Left lung (tissue), 10 donors: ENCODE results near the gene SVIL. TPM values are rescaled to one million over a fixed set of nuclear protein-coding genes. Genes with fewer than 3 reads are reported as not detected.

Experiments used
- ATAC-seq: fragments of 200-7000 bp; cut with Tn5 transposase; one replicate; pipeline ENCODE4 v1.9.1; 2020; ENCODE audit warnings: moderate library complexity
- DNase-seq, 4 donors: peaks; one replicate each; pipeline ENCODE4 v3.0.0-alpha.2; 2013 to 2020
- H3K27ac ChIP-seq, 2 donors: fragments of 200-600 bp; sonication (generic) in 1 of 2; one replicate each; pipeline versions ENCODE4 v1.5.0 to v1.8.0; 2020 to 2021
- H3K27me3 ChIP-seq, 2 donors: fragments of 200-600 bp; sonication (generic) in 1 of 2; one replicate each; pipeline versions ENCODE4 v1.5.0 to v1.8.0; 2020 to 2021
- H3K36me3 ChIP-seq, 2 donors: fragments of 200-600 bp; sonication (generic) in 1 of 2; one replicate each; pipeline versions ENCODE4 v1.5.0 to v1.8.0; 2020 to 2021
- H3K4me1 ChIP-seq, 2 donors: fragments of 200-600 bp; one replicate each; pipeline ENCODE4 v1.8.0; 2021
- H3K4me3 ChIP-seq, 2 donors: fragments of 200-600 bp; sonication (generic) in 1 of 2; one replicate each; pipeline versions ENCODE4 v1.5.0 to v1.8.0; 2020 to 2021; ENCODE audit warnings: mild to moderate bottlenecking in 1 of 2
- H3K9me3 ChIP-seq, 2 donors: fragments of 200-600 bp; sonication (generic) in 1 of 2; one replicate each; pipeline versions ENCODE4 v1.5.0 to v1.8.0; 2020 to 2021
- CTCF ChIP-seq, 2 donors: fragments of 200-600 bp; sonication (generic) in 1 of 2; IDR thresholded peaks; one replicate each; pipeline versions ENCODE4 v1.5.0 to v1.8.0; 2021; ENCODE audit warnings: antibody characterized with exemption in 2 of 2
- intact Hi-C, 2 donors: fragments of 100-400 bp; cut with DNase I; formaldehyde crosslinking; loops; one replicate each; pipeline versions ENCODE4 v1.11.2 to v1.14.2; 2022
- polyA plus RNA-seq, 6 donors: library from polyadenylated mRNA; unstranded; fragments of 120-200 nt; gene quantifications; one replicate each; pipeline ENCODE4 v1.2.1, GENCODE V29; 2013; ENCODE audit not compliant: insufficient read length in 6 of 6
- total RNA-seq, 2 donors: library from RNA; stranded (reverse); fragmentation: NEBNext Ultra II Directional; extraction: Animal tissue kit (Norgen Biotek cat#: 25700); gene quantifications; one replicate each; pipeline ENCODE4 v1.2.1, GENCODE V29; 2021
- donor health status: DM: no; HTN: yes; CAD: no.
- donor health status: DM: no; HTN: no; CAD: no.

The SVIL gene
- total and polyA plus RNA-seq, 8 donors, result 49.3 to 103 (median 54.9) TPM

GRCh38 chr10:29596356-29596755, 38.4 kb downstream of the SVIL start:
- no peak for DNase-seq
- H3K27me3 ChIP-seq, result no peaks in the 10 kb centered on the region
- peaks cover 0 to 11% of the 10 kb centered on the region in 2 donors for H3K36me3 ChIP-seq
- TF ChIP-seq CTCF (IDR thresholded peaks at IDR 0.05), result no peak
- H3K27ac ChIP-seq, result no peak overlapping the region
- intact Hi-C loops, result no loop called here
- H3K9me3 ChIP-seq, result no peaks in the 10 kb centered on the region
- H3K4me1 ChIP-seq, result peaks cover 0 to under 1% of the 10 kb centered on the region in 2 donors
- no peak overlapping the region for H3K4me3 ChIP-seq
- no peak for ATAC-seq

GRCh38 chr10:29595636-29596225, 39.0 kb downstream of the SVIL start:
- Histone ChIP-seq H3K27ac (no peak overlapping the region), H3K4me3 (no peak overlapping the region), H3K9me3 (no peaks in the 10 kb centered on the region), H3K27me3 (no peaks in the 10 kb centered on the region), H3K36me3 (peaks cover 0 to 11% of the 10 kb centered on the region in 2 donors), H3K4me1 (peaks cover 5 to 7% of the 10 kb centered on the region in 2 donors)
- intact Hi-C loops, result no loop called here
- no peak for ATAC-seq
- no peak for DNase-seq
- TF ChIP-seq CTCF (IDR thresholded peaks at IDR 0.05), result no peak

- DNase-seq (no peak), ATAC-seq (no peak)
- Histone ChIP-seq H3K4me3 (no peak overlapping the region), H3K27me3 (no peaks in the 10 kb centered on the region), H3K4me1 (peaks cover 11 to 13% of the 10 kb centered on the region in 2 donors), H3K36me3 (peaks cover 0 to 11% of the 10 kb centered on the region in 2 donors), H3K9me3 (no peaks in the 10 kb centered on the region), H3K27ac (no peak overlapping the region)
- TF ChIP-seq CTCF (IDR thresholded peaks at IDR 0.05), result no peak
- intact Hi-C loops, result no loop called here
Observed at GRCh38 chr10:29595146-29595545, 39.6 kb downstream of the SVIL start.

GRCh38 chr10:29591651-29591968, 43.2 kb downstream of the SVIL start:
- no peaks in the 10 kb centered on the region for H3K27me3 ChIP-seq
- DNase-seq (no peak), ATAC-seq (no peak)
- H3K27ac ChIP-seq, result no peak overlapping the region
- no peak overlapping the region for H3K4me3 ChIP-seq
- H3K9me3 ChIP-seq, result no peaks in the 10 kb centered on the region
- H3K36me3 ChIP-seq, result peaks cover 0 to 11% of the 10 kb centered on the region in 2 donors
- no peak for TF ChIP-seq CTCF (IDR thresholded peaks at IDR 0.05)
- H3K4me1 ChIP-seq, result peaks cover 12 to 37% of the 10 kb centered on the region in 2 donors
- intact Hi-C loops, result no loop called here

- ATAC-seq, result peak; percentile 24
Observed at GRCh38 chr10:29590915-29591650, 43.7 kb downstream of the SVIL start.

More at GRCh38 chr10:29590915-29591650, 43.7 kb downstream of the SVIL start:
- no peaks in the 10 kb centered on the region for H3K27me3 ChIP-seq
- TF ChIP-seq CTCF (IDR thresholded peaks at IDR 0.05), result peak in 1 of 2 donors; percentile 17
- no peak overlapping the region for H3K4me3 ChIP-seq
- H3K9me3 ChIP-seq, result no peaks in the 10 kb centered on the region
- no peak for DNase-seq
- H3K36me3 ChIP-seq, result peaks cover 0 to 11% of the 10 kb centered on the region in 2 donors
- H3K27ac ChIP-seq, result peak overlapping the region; percentile 51 to 75
- peaks cover 12 to 37% of the 10 kb centered on the region in 2 donors for H3K4me1 ChIP-seq
- intact Hi-C loops, result no loop called here
